K562 (cell line): ENCODE measurements around the gene MANBA. TPM values are rescaled to one million over a fixed set of nuclear protein-coding genes. Genes with fewer than 3 reads are reported as not detected.

Source experiments
- ATAC-seq: fragments of 200-7000 bp; cut with Tn5 transposase; 3 replicates; pipeline ENCODE4 v1.9.1; 2020; ENCODE audit warnings: moderate library complexity
- BruUV-seq: library from RNA; stranded (reverse); fragments of 400-500 nt; replicated peaks from 2 replicates; lab custom pipeline; 2021; lab: Mats Ljungman, UMichigan
- CTCF ChIA-PET: fragments of 300-600 bp; formaldehyde crosslinking; extraction: SDS; loops from one replicate; lab custom pipeline; 2021; ENCODE audit warnings: low intra/inter-chr PET ratio; lab: Yijun Ruan, JAX
- POLR2A ChIA-PET: fragments of 300-600, 350-650 bp; sonication (Branson Sonifier 250); formaldehyde crosslinking; extraction: SDS; loops from one replicate; lab custom pipeline; 2021; ENCODE audit warnings: antibody characterized with exemption, inconsistent platforms; lab: Yijun Ruan, JAX
- DNase-seq, 4 experiments: peaks; one replicate each; pipeline versions ENCODE4 v3.0.0 to v3.0.0-alpha.2; 2011 to 2018; ENCODE audit warnings: low spot score in 3 of 4, mixed read lengths in 3 of 4; ENCODE audit errors: extremely low read depth in 1 of 4
- FAIRE-seq: peaks from 2 replicates; lab custom pipeline; 2011; peaks lifted over from hg19 to GRCh38; lab: Jason Lieb, UNC
- H2AFZ ChIP-seq: 2 replicates; pipeline ENCODE4 v1.6.0; 2011; ENCODE audit warnings: low read depth, low read length, control low read depth, inconsistent platforms
- H3K27ac ChIP-seq: fragments of 200-600 bp; 3 replicates; pipeline ENCODE4 v1.8.0; 2011; ENCODE audit warnings: low read depth, mild to moderate bottlenecking, control low read depth, inconsistent platforms, low read length, moderate library complexity, mixed read lengths; ENCODE audit errors: extremely low read depth
- H3K27me3 ChIP-seq, 2 experiments: fragments of 300-600 bp in 1 of 2; 2 replicates in 1 of 2; 3 replicates in 1 of 2; pipeline versions ENCODE4 v1.6.0 to v1.8.0; 2011; ENCODE audit warnings: inconsistent platforms in 2 of 2, low read length in 2 of 2, mild to moderate bottlenecking in 1 of 2, mixed read lengths in 1 of 2, moderate library complexity in 1 of 2; ENCODE audit not compliant: control insufficient read depth in 2 of 2, insufficient read depth in 2 of 2
- H3K36me3 ChIP-seq: fragments of 300-600 bp; 3 replicates; pipeline ENCODE4 v1.8.0; 2011; ENCODE audit warnings: mild to moderate bottlenecking, low read length, inconsistent platforms; ENCODE audit not compliant: control insufficient read depth, insufficient read depth
- H3K4me1 ChIP-seq, 2 experiments: fragments of 200-600 bp in 1 of 2; replicated peaks in 1 of 2; 2 replicates in 1 of 2; 3 replicates in 1 of 2; pipeline versions ENCODE4 v1.5.1 to v1.8.0; 2011; ENCODE audit warnings: inconsistent platforms in 2 of 2, low read length in 2 of 2, mild to moderate bottlenecking in 1 of 2, mixed read lengths in 1 of 2, moderate library complexity in 1 of 2; ENCODE audit not compliant: control insufficient read depth in 2 of 2, insufficient read depth in 2 of 2
- H3K4me2 ChIP-seq: 2 replicates; pipeline ENCODE4 v1.6.1; 2011; ENCODE audit warnings: low read length, control low read depth, inconsistent platforms, mixed read lengths; ENCODE audit not compliant: insufficient read depth
- H3K4me3 ChIP-seq: fragments of 200-600 bp; sonication (generic), shearing (Covaris generic); 2 replicates; pipeline ENCODE4 v1.5.1; 2016; ENCODE audit warnings: control low read depth, inconsistent platforms
- H3K79me2 ChIP-seq: fragments of 200-600 bp; 3 replicates; pipeline ENCODE4 v1.8.0; 2011; ENCODE audit warnings: low read length, inconsistent platforms; ENCODE audit not compliant: control insufficient read depth, insufficient read depth
- H3K9ac ChIP-seq, 2 experiments: 2 replicates each; pipeline versions ENCODE4 v1.6.0 to v1.6.1; 2011; ENCODE audit warnings: low read depth in 2 of 2, low read length in 2 of 2, control low read depth in 1 of 2, inconsistent platforms in 1 of 2, mild to moderate bottlenecking in 1 of 2, mixed read lengths in 1 of 2; ENCODE audit not compliant: insufficient read depth in 1 of 2
- H3K9me1 ChIP-seq: one replicate; pipeline ENCODE4 v1.6.0; 2011; ENCODE audit warnings: inconsistent platforms, mild to moderate bottlenecking, low read length, moderate library complexity; ENCODE audit not compliant: control insufficient read depth, insufficient read depth
- H3K9me3 ChIP-seq: replicated peaks from 2 replicates; pipeline ENCODE4 v1.5.1; 2011; ENCODE audit warnings: low read depth, low read length, inconsistent platforms; ENCODE audit not compliant: control insufficient read depth, insufficient read depth
- H4K20me1 ChIP-seq: replicated peaks from 2 replicates; pipeline ENCODE4 v1.6.1; 2011; ENCODE audit warnings: low read length, inconsistent platforms, mixed read lengths; ENCODE audit not compliant: control insufficient read depth, insufficient read depth
- PRPF4 ChIP-seq: fragments of 200-400 bp; formaldehyde crosslinking; IDR thresholded peaks from one replicate; pipeline ENCODE4 v1.6.1; 2017; ENCODE audit warnings: low read length, low read depth, mild to moderate bottlenecking; ENCODE audit not compliant: insufficient read depth, poor library complexity, severe bottlenecking
- TBP ChIP-seq: optimal IDR thresholded peaks from 2 replicates; pipeline ENCODE3; 2011; ENCODE audit warnings: low read depth, low read length, improper control_type of control experiment
- ZC3H11A ChIP-seq: IDR thresholded peaks from 2 replicates; pipeline ENCODE4 v1.6.1; 2012; ENCODE audit warnings: low read depth, low read length, improper control_type of control experiment
- ZNF717 ChIP-seq: fragments of 250-450 bp; sonication (Bioruptor Pico); IDR thresholded peaks from 2 replicates; pipeline ENCODE4 v1.5.0; 2021
- WGBS: fragments of 100-300 bp; shearing (Covaris generic); methylation state at CpG from one replicate; pipeline ENCODE4 v1.1.6; 2016; ENCODE audit warnings: low coverage, mixed read lengths; ENCODE audit not compliant: insufficient coverage; ENCODE audit errors: missing lambda C conversion rate; 5-methylcytosine and 5-hydroxymethylcytosine counted together
- in situ Hi-C: fragments of 300-500 bp; cut with MboI; formaldehyde crosslinking; loops from 4 replicates; pipeline ENCODE4 v1.15.0; 2018; ENCODE audit warnings: inconsistent platforms, mixed read lengths
- intact Hi-C: fragments of 100-400 bp; cut with micrococcal nuclease; formaldehyde crosslinking; loops from 2 replicates; pipeline ENCODE4 v1.14.2; 2022
- polyA plus RNA-seq, 8 experiments: library from polyadenylated mRNA; depleted of rRNA in 4 of 8; stranded (reverse) in 5 of 8; unstranded in 3 of 8; fragments of >200 nt; fragmentation: Nextera tagmentation in 2 of 8; fragmentation: Illumina TruSeq in 1 of 8; extraction: Ambion mirVana in 2 of 8; extraction: Trizol in 1 of 8; gene quantifications; 2 replicates each; pipeline versions ENCODE4 v1.2.1 to v1.2.3, GENCODE V29; 2011 to 2014; ENCODE audit warnings: inconsistent platforms in 1 of 8, missing spikeins in 1 of 8
- total RNA-seq, 7 experiments: library from RNA; depleted of rRNA in 6 of 7; stranded (reverse); fragments of >200 nt in 6 of 7; fragmentation: Illumina TruSeq in 2 of 7; extraction: Trizol in 2 of 7; gene quantifications; 2 replicates each; pipeline versions ENCODE4 v1.2.1 to v1.2.3, GENCODE V29; 2011 to 2021; ENCODE audit warnings: low replicate concordance in 1 of 7
- TF ChIP-seq, protein P1 (sequence below): fragments of 250-450 bp; sonication (Bioruptor Pico); IDR thresholded peaks from 2 replicates; pipeline ENCODE4 v1.8.0; 2022; ENCODE audit warnings: inconsistent platforms

The MANBA gene
- total and polyA plus RNA-seq, 9 of the 15 experiments (the other 6 are each of a cell fraction or from before 2014, with no cell fraction given), result 1.8 to 12.9 (median 7.7) TPM

DNA sequence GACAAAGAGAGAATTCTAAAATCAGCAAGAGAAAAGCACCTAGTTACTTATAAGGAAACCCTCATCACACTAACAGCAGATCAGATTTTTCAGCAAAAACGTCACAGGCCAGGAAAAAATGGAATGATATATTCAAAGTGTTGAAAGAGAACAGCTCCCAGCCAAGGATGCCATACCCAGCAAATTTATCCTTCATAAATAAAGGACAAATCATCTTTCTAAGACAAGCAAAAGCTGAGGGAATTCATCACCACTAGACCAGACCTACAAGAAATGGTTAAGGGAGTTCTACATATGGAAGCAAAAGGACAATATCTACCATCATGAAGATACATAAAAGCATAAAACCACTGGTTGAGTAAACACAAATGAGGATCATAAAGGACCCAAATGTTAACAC, 53.6 kb downstream of the MANBA start:
- Histone ChIP-seq H3K27me3 (no peaks in the 10 kb centered on the region), H3K27ac (no peak overlapping the region), H3K4me2 (no peak overlapping the region), H3K4me3 (no peak overlapping the region), H3K9me1 (no peaks in the 10 kb centered on the region)
- ChIA-PET POLR2A (no interaction called here), CTCF (no interaction called here)
- no peak for DNase-seq
- no peak for ATAC-seq
- in situ Hi-C loops, result no loop called here
- intact Hi-C loops, result no loop called here
- no peak for FAIRE-seq
- TF ChIP-seq TBP, result no peak
- TF ChIP-seq, protein P1, sequence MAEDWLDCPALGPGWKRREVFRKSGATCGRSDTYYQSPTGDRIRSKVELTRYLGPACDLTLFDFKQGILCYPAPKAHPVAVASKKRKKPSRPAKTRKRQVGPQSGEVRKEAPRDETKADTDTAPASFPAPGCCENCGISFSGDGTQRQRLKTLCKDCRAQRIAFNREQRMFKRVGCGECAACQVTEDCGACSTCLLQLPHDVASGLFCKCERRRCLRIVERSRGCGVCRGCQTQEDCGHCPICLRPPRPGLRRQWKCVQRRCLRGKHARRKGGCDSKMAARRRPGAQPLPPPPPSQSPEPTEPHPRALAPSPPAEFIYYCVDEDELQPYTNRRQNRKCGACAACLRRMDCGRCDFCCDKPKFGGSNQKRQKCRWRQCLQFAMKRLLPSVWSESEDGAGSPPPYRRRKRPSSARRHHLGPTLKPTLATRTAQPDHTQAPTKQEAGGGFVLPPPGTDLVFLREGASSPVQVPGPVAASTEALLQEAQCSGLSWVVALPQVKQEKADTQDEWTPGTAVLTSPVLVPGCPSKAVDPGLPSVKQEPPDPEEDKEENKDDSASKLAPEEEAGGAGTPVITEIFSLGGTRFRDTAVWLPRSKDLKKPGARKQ (CRISPR knock-in tag), result no peak
- no peak for TF ChIP-seq ZC3H11A
- TF ChIP-seq PRPF4, result no peak
- TF ChIP-seq ZNF717 (CRISPR knock-in tag), result no peak
- TF ChIP-seq, all 486 proteins: peak for 0
- H3K36me3 ChIP-seq, result no peaks in the 10 kb centered on the region
- H3K4me1 ChIP-seq, result no peaks in the 10 kb centered on the region
- no peaks in the 10 kb centered on the region for H3K79me2 ChIP-seq
- H2AFZ ChIP-seq, result no peak overlapping the region
- no peaks in the 10 kb centered on the region for H4K20me1 ChIP-seq
- 16% methylated on average over 1 of the region's 1 CpG for whole genome bisulfite sequencing
- BruUV-seq, result no TSS peak
- no peak overlapping the region for H3K9ac ChIP-seq
- H3K9me3 ChIP-seq, result no peaks in the 10 kb centered on the region
